22Rv1 (cell line): Measurements from ENCODE around the gene C1orf74.

Source experiments
- CTCF ChIP-seq: fragments of 450-650 bp; IDR thresholded peaks from 2 replicates; pipeline ENCODE4 v1.5.1; 2017; ENCODE audit warnings: mild to moderate bottlenecking
- ZFX ChIP-seq: fragments of 450-650 bp; IDR thresholded peaks from 2 replicates; pipeline ENCODE4 v1.6.1; 2017; ENCODE audit warnings: antibody characterized with exemption, borderline replicate concordance

- TF ChIP-seq CTCF (no peak), ZFX (no peak)
Measured at GRCh38 chr1:209786146-209786545, 1.8 kb upstream of the C1orf74 start.
